Measurements from ENCODE around the gene UBE2Q2.

UBE2Q2 gene

DNA sequence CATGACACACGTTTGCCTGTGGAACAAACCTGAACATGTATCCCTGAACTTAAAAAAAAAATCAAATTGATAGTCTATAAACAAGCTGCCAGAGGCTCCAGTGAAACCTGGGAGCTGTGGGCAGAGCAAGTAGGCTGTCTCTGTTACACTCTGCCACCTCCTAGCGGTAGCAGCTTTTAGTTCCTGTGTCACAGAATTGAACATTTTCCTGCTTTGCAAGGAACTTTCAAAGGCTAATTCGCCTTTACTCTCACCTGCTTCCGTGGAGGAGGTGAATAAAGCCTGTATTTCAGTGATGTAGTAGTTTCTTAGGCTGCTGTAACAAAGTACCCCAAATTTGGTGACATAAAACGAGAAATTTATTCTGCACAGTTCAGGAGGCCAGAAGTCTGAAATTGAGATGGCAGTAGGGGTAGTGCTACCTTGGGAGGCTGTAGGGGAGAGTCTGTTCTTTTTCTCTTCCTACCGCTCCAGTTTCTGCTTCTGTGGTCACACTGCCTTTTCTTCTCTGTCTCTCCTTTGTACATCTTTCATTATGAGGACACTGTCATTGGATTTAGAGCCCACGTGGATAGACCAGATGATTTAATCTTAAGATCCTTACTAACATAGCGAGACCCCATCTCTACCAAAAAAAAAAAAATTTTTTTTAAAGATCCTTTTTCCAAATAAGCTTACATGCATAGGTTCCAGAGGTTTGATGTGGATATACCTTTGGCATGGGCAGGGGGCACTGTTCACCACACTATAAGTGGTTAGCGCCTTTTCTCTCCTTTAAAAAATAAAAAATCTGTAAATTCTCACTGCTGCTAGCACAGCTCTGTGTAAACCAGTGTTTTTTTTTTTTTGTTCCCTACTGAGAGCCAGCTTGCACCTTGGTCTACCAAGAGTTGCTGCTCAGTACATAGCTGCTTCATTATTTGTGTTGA lies 85.7 kb downstream of the UBE2Q2 start:
- DNase-seq: no peak

DNA sequence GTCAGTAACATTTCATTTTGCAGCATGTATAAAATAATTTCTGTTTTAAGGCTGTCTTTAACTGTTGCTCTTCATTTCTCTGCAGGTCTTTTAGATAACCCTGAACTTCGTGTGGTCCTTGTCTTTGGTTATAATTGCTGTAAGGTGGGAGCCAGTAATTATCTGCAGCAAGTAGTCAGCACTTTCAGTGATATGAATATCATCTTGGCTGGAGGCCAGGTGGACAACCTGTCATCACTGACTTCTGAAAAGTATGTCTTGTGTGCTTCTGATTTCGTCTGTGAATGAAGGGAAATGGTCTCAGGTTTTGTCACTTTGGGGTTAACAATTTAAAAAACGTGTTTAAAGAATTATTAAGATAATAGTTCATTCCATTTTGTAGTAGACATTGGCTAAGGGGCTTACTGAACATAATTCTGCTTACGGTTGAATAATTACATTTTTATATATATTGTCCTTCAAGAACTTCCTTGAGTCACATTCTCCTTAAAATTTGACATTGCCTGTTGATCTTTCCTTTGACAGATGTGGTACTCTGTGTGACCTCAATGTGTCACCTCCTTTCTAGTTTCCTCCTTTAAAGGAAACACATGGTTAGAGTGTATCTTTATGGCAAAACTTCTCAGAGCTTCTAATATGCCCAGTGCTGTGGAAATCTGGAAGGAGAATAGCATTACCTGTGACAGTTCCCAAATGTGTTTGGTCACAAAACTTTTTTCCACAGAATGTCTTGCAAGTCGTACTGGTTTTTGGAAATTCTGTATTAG lies 86.7 kb downstream of the UBE2Q2 start:
- DNase-seq: no peak

DNA sequence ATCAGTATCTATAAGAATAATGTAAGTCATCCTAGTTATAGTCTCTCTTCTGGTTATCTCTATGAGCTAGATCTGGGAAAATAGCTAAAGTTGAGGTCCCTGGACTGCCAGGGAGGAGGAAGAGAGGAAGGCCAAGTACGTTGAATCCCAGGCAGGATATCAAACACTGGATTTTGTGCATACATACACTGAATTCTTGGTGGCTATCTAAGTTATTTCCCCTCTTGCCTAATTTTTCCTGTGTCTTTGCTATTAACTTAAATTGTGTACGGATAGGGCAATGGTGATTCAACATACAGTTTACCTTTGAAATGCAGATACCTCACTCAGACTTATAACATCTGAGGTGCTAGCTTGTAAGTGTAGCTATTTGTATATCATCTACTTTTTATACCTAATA lies 87.6 kb downstream of the UBE2Q2 start:
- DNase-seq: no peak

DNA sequence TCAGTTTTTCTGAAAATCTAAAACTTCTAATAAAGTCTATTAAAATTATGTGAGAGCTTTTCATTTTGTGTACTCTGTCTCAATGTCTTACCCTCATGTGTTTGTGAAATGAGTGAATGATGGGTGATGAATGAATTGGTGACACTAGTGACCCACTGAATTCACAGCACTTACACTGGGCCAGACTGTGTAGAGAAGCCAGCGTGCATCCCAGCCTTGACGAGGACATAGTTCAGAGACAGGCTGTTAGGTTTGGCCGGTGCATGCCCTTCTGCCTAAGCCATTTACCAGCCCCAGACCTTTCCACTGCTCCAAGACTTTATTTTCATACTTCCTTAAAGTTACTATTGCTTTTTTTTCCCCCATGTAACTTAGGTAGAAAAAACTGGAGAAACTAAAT lies 99.2 kb downstream of the UBE2Q2 start:
- DNase-seq: no peak

DNA sequence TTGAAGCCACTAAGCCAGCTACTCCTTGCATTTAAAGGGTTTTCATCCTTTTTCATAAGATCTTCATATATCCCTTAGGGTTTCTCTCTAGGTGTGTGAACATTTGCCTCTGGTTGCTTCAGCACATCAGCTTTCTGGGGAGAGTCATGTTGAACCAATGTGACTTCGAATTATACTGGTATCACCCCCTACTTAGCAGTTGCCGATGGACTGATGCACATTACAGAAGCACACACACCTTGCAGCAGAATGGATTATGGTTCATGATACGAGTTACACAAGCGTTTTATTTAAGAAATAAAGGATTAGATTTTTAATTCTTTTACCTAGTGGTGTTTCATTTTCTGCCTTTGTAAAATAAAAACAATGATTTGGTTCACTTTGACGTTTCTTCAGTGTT lies 100.0 kb downstream of the UBE2Q2 start:
- no peak for DNase-seq

DNA sequence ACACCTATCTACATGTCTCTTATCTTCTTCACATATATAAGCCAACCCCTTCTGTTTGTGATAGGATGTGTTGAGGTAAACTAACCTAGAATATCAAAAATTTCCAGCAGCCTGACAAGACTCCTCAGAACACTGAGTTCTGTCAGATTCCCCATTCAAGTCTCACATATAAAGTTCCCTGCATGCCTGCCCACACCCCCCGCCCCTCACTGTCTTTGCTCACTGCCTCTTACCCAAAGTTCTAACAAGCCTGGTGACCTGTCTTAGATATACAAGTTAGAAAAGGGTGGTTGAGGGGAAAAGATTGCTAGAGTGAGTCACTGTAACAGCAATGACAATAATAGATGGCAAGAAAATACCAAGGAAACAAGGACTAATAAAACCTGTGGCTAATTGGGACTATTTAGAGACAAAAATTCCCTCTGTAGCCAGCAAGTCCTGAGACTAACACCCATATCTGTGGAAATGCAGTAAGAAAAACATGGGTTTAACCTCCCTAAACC lies 100.5 kb downstream of the UBE2Q2 start:
- DNase-seq: no peak

DNA sequence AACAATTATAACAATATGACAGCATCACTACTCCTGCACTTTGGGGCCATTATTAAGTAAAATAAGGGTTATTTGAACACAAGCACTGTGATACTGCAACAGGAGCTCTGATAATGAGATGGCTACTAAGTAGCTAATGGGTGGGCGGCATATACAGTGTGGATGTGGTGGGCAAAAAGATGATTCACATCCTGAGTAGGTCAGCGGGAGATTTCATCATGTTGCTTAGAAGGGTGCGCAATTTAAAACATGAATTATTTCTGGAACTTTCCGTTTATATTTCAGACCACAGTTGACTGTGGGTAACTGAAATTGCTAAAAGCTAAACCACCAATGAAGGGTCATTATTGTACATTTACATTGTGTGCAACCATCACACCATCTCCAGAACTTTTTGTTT lies 102.7 kb downstream of the UBE2Q2 start:
- DNase-seq: no peak

DNA sequence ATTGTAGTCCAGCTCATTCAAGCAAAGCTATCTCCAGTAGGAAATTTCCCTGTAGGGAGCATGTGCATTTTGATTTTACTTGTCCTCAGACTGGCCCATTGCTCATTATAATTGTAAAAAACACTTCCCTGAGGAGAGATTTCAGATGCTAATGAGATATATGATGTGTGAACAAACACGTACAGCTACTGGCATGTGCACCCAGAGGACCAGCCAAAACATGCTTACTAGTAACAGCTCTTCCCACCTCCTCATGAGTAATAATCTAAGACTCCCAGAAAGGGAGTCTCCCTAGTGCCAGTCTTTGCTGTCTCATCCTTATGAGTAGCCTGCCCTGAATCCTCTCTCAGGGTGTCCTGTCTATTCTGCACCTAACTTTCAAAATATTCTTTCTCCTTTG lies 103.8 kb downstream of the UBE2Q2 start:
- DNase-seq: no peak

DNA sequence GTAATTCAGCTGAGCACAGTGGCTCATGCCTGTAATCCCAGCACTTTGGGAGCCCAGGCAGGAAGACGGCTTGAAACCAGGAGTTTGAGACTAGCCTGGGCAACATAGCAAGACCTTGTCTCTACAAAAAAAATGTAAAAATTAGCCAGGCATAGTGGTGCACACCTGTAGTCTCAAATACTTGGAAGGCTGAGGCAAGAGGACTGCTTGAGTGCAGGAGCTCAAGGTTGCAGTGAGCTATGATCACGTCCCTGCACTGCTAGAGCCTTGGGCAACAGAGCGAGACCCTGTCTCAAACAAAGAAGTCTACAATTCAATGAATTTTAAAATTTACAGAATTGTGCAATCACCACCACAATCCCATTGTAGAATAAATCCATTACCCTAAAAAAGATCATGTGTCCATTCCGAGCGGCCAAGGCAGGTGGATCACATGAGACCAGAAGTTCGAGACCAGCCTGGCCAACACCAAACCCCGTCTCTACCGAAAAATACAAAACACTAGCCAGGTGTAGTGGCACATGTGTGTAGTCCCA lies 105.6 kb downstream of the UBE2Q2 start:
- DNase-seq: no peak

Data from activated effector memory CD4-positive, alpha-beta T cell treated with Interleukin-2 at 50 U/mL for 16 hours (primary cell).